ENCODE results near the gene KLK11.
"Not testable (repeated sequence)": the region's sequence is repeated elsewhere in the genome, so short reads cannot be mapped to it uniquely, and the experiment has no call there.

The KLK11 gene

GRCh38 chr19:50998061-50998460, 28.4 kb downstream of the KLK11 start:
- no peak for DNase-seq (ENCODE audit: low read depth)
- no peak overlapping the region for H3K4me3 ChIP-seq (ENCODE audit: control insufficient read depth, low read depth, low read length)
- TF ChIP-seq, protein P1, sequence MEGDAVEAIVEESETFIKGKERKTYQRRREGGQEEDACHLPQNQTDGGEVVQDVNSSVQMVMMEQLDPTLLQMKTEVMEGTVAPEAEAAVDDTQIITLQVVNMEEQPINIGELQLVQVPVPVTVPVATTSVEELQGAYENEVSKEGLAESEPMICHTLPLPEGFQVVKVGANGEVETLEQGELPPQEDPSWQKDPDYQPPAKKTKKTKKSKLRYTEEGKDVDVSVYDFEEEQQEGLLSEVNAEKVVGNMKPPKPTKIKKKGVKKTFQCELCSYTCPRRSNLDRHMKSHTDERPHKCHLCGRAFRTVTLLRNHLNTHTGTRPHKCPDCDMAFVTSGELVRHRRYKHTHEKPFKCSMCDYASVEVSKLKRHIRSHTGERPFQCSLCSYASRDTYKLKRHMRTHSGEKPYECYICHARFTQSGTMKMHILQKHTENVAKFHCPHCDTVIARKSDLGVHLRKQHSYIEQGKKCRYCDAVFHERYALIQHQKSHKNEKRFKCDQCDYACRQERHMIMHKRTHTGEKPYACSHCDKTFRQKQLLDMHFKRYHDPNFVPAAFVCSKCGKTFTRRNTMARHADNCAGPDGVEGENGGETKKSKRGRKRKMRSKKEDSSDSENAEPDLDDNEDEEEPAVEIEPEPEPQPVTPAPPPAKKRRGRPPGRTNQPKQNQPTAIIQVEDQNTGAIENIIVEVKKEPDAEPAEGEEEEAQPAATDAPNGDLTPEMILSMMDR (IDR thresholded peaks at IDR 0.05; ENCODE audit: control insufficient read depth, insufficient read depth, low read depth, low read length, missing control alignments): no peak

- no peak for DNase-seq (ENCODE audit: low read depth)
- H3K4me3 ChIP-seq (ENCODE audit: control insufficient read depth, low read depth, low read length): no peak overlapping the region
These were observed 32.3 kb downstream of the KLK11 start for GRCh38 chr19:50994129-50994528.

GRCh38 chr19:50992666-50993035, 33.8 kb downstream of the KLK11 start:
- H3K4me3 ChIP-seq (ENCODE audit: control insufficient read depth, low read depth, low read length): no peak overlapping the region
- DNase-seq (ENCODE audit: low read depth): no peak
- TF ChIP-seq, protein P1 (IDR thresholded peaks at IDR 0.05; ENCODE audit: control insufficient read depth, insufficient read depth, low read depth, low read length, missing control alignments): no peak

More at GRCh38 chr19:50994129-50994528, 32.3 kb downstream of the KLK11 start:
- TF ChIP-seq, protein P1 (IDR thresholded peaks at IDR 0.05; ENCODE audit: control insufficient read depth, insufficient read depth, low read depth, low read length, missing control alignments): no peak

GRCh38 chr19:50984416-50984815, 42.0 kb downstream of the KLK11 start:
- not testable (repeated sequence) for DNase-seq (ENCODE audit: low read depth); H3K4me3 ChIP-seq (ENCODE audit: control insufficient read depth, low read depth, low read length)

DNA sequence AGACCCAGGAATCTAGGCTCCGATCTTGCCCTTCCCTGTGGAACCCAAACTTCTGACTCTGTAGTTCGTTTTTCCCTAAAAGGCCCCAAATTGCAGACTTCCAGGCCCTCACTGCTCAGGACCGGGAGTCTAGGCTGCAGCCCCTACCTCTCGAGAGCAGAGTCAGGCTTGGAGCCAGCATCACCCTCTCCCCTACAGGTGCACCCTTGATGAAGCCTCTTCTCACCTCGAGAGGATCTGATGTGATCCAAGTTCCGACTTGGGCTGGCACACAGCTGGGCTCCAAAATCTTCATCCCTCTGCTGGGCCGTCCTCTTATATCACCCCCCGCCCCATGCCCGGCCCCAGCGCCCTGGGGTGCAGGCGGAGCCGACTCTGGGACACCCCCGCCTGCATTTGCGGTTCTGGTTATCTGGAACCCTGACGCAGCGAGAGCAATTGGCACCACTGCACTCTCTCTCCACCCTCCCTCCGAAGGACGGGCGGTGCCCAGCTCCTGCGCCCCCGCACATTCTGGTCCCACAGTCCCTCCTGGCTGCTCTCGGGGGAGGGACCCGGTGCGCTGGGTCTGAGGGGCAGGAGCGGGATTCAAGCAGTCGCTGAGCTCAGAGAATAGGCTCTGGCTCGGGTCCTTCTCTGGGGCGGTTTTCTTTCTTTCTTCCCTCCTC, 42.7 kb downstream of the KLK11 start, which contains the start of gene KLK7:
KLK7 (minus strand) TSS at position 293 of the 668 bp plus-strand sequence. CDS start 1,518 bp downstream, outside the sequence.
- TF ChIP-seq, protein P1 (IDR thresholded peaks at IDR 0.05; ENCODE audit: control insufficient read depth, insufficient read depth, low read depth, low read length, missing control alignments): no peak
- H3K4me3 ChIP-seq (ENCODE audit: control insufficient read depth, low read depth, low read length): no peak within 1 kb of the TSS
- no peak for DNase-seq (ENCODE audit: low read depth)

- no peak overlapping the region for H3K4me3 ChIP-seq (ENCODE audit: control insufficient read depth, low read depth, low read length)
- no peak for DNase-seq (ENCODE audit: low read depth)
- TF ChIP-seq, protein P1 (IDR thresholded peaks at IDR 0.05; ENCODE audit: control insufficient read depth, insufficient read depth, low read depth, low read length, missing control alignments): no peak
These were observed 44.2 kb downstream of the KLK11 start for GRCh38 chr19:50982186-50982585.

- TF ChIP-seq, protein P1 (IDR thresholded peaks at IDR 0.05; ENCODE audit: control insufficient read depth, insufficient read depth, low read depth, low read length, missing control alignments): no peak
- DNase-seq (ENCODE audit: low read depth): no peak
These were observed 44.7 kb downstream of the KLK11 start for GRCh38 chr19:50981587-50982146.

More at GRCh38 chr19:50981587-50982146, 44.7 kb downstream of the KLK11 start:
- no peak overlapping the region for H3K4me3 ChIP-seq (ENCODE audit: control insufficient read depth, low read depth, low read length)
